B cell (primary cell): ENCODE results near the gene REPS2. TPM values are rescaled to one million over a fixed set of nuclear protein-coding genes. Genes with fewer than 3 reads are reported as not detected.

Experiments used
- ATAC-seq: fragments of 200-7000 bp; cut with Tn5 transposase; one replicate; pipeline ENCODE4 v1.10.0; 2021; ENCODE audit warnings: low read depth, mild to moderate bottlenecking, moderate number of reproducible peaks, moderate library complexity
- CTCF ChIA-PET: fragments of 350-600 bp; sonication (Branson Sonifier 250); formaldehyde crosslinking; loops from one replicate; lab custom pipeline; 2021; ENCODE audit warnings: antibody characterized with exemption, inconsistent platforms; lab: Charles Lee
- POLR2A ChIA-PET: fragments of 350-600 bp; sonication (Branson Sonifier 250); formaldehyde crosslinking; loops from one replicate; lab custom pipeline; 2021; ENCODE audit warnings: antibody characterized with exemption; lab: Charles Lee
- DNase-seq: peaks from one replicate; pipeline ENCODE4 v3.0.0; 2013
- H2AFZ ChIP-seq: 2 replicates; pipeline ENCODE4 v1.6.1; 2012; ENCODE audit warnings: mild to moderate bottlenecking, low read depth, low read length; ENCODE audit not compliant: insufficient read depth, poor library complexity, severe bottlenecking
- H3K27ac ChIP-seq, 2 donors: 1 replicate in 1 of 2; 2 replicates in 1 of 2; pipeline ENCODE4 v1.5.1; 2012 to 2013; ENCODE audit warnings: low read length in 2 of 2, mild to moderate bottlenecking in 2 of 2, moderate library complexity in 1 of 2
- H3K27me3 ChIP-seq, 4 experiments: fragments of 200-600 bp in 1 of 4; sonication (generic) in 1 of 4; replicated peaks in 1 of 4; 1 replicate in 2 of 4; 2 replicates in 2 of 4; pipeline versions ENCODE4 v1.6.1 to v1.7.0; 2013 to 2016; ENCODE audit warnings: low read length in 3 of 4, mild to moderate bottlenecking in 2 of 4, mixed read lengths in 1 of 4, moderate library complexity in 1 of 4; ENCODE audit not compliant: insufficient read depth in 4 of 4, control insufficient read depth in 3 of 4; ENCODE audit errors: control extremely low read depth in 1 of 4
- H3K36me3 ChIP-seq, 2 experiments: replicated peaks in 1 of 2; 1 replicate in 1 of 2; 2 replicates in 1 of 2; pipeline versions ENCODE4 v1.6.1 to v1.7.1; 2013; ENCODE audit warnings: low read length in 1 of 2; ENCODE audit not compliant: insufficient read depth in 2 of 2, control insufficient read depth in 1 of 2; ENCODE audit errors: control extremely low read depth in 1 of 2, extremely low read depth in 1 of 2
- H3K4me1 ChIP-seq, 2 donors: fragments of 200-600 bp in 1 of 2; sonication (generic) in 1 of 2; 1 replicate in 1 of 2; 2 replicates in 1 of 2; pipeline versions ENCODE4 v1.5.1 to v1.6.1; 2013 to 2017; ENCODE audit warnings: low read length in 2 of 2; ENCODE audit not compliant: control insufficient read depth in 2 of 2, insufficient read depth in 2 of 2
- H3K4me2 ChIP-seq: replicated peaks from 2 replicates; pipeline ENCODE3; 2012; ENCODE audit warnings: mild to moderate bottlenecking, low read depth, low read length; ENCODE audit not compliant: poor library complexity, severe bottlenecking
- H3K4me3 ChIP-seq, 5 experiments: fragments of 200-600 bp in 1 of 5; sonication (generic) in 1 of 5; 1 replicate in 3 of 5; 2 replicates in 2 of 5; pipeline versions ENCODE4 v1.5.1 to v1.7.0; 2011 to 2016; ENCODE audit warnings: low read length in 4 of 5, mild to moderate bottlenecking in 4 of 5, low read depth in 2 of 5, control low read depth in 1 of 5, moderate library complexity in 1 of 5; ENCODE audit not compliant: insufficient read depth in 1 of 5; ENCODE audit errors: control extremely low read depth in 1 of 5, extremely low read depth in 1 of 5
- H3K79me2 ChIP-seq: fragments of 200-600 bp; sonication (generic); one replicate; pipeline ENCODE4 v1.6.0; 2016; ENCODE audit warnings: low read length; ENCODE audit not compliant: control insufficient read depth, insufficient read depth
- H3K9ac ChIP-seq: fragments of 200-600 bp; sonication (generic); 2 replicates; pipeline ENCODE4 v1.6.1; 2017; ENCODE audit warnings: mild to moderate bottlenecking, low read length, moderate library complexity
- H3K9me3 ChIP-seq, 3 donors: one replicate each; pipeline versions ENCODE4 v1.6.1 to v1.7.1; 2013; ENCODE audit warnings: low read length in 2 of 3; ENCODE audit not compliant: control insufficient read depth in 2 of 3, insufficient read depth in 1 of 3; ENCODE audit errors: control extremely low read depth in 1 of 3
- H4K20me1 ChIP-seq: 2 replicates; pipeline ENCODE4 v1.6.0; 2012; ENCODE audit warnings: mild to moderate bottlenecking, low read length; ENCODE audit not compliant: insufficient read depth, control insufficient read depth, poor library complexity, severe bottlenecking
- H3K27ac Mint-ChIP-seq: one replicate; pipeline ENCODE4 v1.8.0; 2021; ENCODE audit warnings: mixed read lengths
- H3K27me3 Mint-ChIP-seq: one replicate; pipeline ENCODE4 v1.8.0; 2021; ENCODE audit warnings: mixed read lengths
- H3K4me1 Mint-ChIP-seq: one replicate; pipeline ENCODE4 v1.8.0; 2021; ENCODE audit warnings: mixed read lengths
- H3K4me3 Mint-ChIP-seq: one replicate; pipeline ENCODE4 v1.8.0; 2021; ENCODE audit warnings: mixed read lengths
- H3K9me3 Mint-ChIP-seq: one replicate; pipeline ENCODE4 v1.8.0; 2022; ENCODE audit warnings: mixed read lengths; ENCODE audit not compliant: insufficient read depth
- CTCF ChIP-seq: fragments of 200-600 bp; IDR thresholded peaks from one replicate; pipeline ENCODE4 v1.8.0; 2022; ENCODE audit warnings: antibody characterized with exemption, mild to moderate bottlenecking
- EZH2 ChIP-seq: IDR thresholded peaks from 2 replicates; pipeline ENCODE4 v1.6.1; 2012; ENCODE audit warnings: borderline replicate concordance, low read depth, mild to moderate bottlenecking, moderate library complexity, low read length; ENCODE audit not compliant: insufficient read depth, poor library complexity, severe bottlenecking
- WGBS: methylation state at CpG from one replicate; pipeline ENCODE4 v1.1.5; 2013; ENCODE audit warnings: missing lambda C conversion rate; ENCODE audit not compliant: insufficient coverage; 5-methylcytosine and 5-hydroxymethylcytosine counted together
- intact Hi-C: fragments of 100-400 bp; cut with micrococcal nuclease; formaldehyde crosslinking; loops from one replicate; pipeline ENCODE4 v1.10.0; 2022
- polyA plus RNA-seq: library from polyadenylated mRNA; depleted of rRNA; stranded (reverse); fragments of >200 nt; gene quantifications from 2 replicates; pipeline ENCODE4 v1.2.3, GENCODE V29; 2012
- total RNA-seq, 2 donors: library from RNA; stranded (reverse); fragments of 120-200 nt in 1 of 2; gene quantifications; 1 replicate in 1 of 2; 2 replicates in 1 of 2; pipeline versions ENCODE4 v1.2.3 to v1.2.4, GENCODE V29; 2013 to 2022

Gene REPS2
- total and polyA plus RNA-seq, 2 donors (not counting 1 experiment from before 2014, with no cell fraction given), result 1.1 to 4.9 TPM

DNA sequence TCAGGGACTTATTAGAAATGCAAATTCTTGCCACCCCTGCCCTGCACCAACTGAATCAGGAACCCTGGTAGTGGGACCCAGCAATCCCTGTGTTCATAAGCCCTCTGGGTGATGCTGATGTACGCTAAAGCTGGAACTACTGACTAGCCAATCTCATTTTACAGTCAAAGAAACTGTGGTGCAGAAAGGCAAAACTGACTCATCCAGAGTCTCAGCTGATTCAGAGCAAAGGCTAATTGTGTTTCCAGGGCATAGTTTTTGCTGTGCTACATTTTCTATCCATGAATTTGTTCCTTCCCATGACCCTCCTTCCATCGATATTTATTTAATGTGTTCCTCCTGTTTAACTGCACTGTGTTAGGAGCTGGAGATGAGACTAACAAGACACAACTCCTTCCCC lies 207.5 kb downstream of the REPS2 start:
- no peaks in the 10 kb centered on the region for H3K27me3 Mint-ChIP-seq
- Histone ChIP-seq H3K36me3 (no peaks in the 10 kb centered on the region), H3K27ac (no peak overlapping the region), H3K4me1 (no peaks in the 10 kb centered on the region), H3K4me3 (no peak overlapping the region), H3K27me3 (no peaks in the 10 kb centered on the region), H3K4me2 (no peak overlapping the region), H2AFZ (no peak overlapping the region), H3K9me3 (no peaks in the 10 kb centered on the region), H3K79me2 (no peaks in the 10 kb centered on the region), H3K9ac (no peak overlapping the region), H4K20me1 (no peaks in the 10 kb centered on the region)
- H3K27ac Mint-ChIP-seq, result no peak overlapping the region
- H3K9me3 Mint-ChIP-seq, result no peaks in the 10 kb centered on the region
- H3K4me3 Mint-ChIP-seq, result no peak overlapping the region
- TF ChIP-seq CTCF (no peak), EZH2 (no peak)
- no peaks in the 10 kb centered on the region for H3K4me1 Mint-ChIP-seq
- ChIA-PET POLR2A (no interaction called here), CTCF (no interaction called here)
- DNase-seq, result no peak
- ATAC-seq, result no peak
- no CpG with 5 or more reads among the region's 2 CpGs for WGBS
- intact Hi-C loops, result no loop called here

GRCh38 chrX:17160975-17161374 lies 214.5 kb downstream of the REPS2 start:
- H3K9ac ChIP-seq, result no peak overlapping the region
- H3K4me1 Mint-ChIP-seq, result no peaks in the 10 kb centered on the region
- no peak overlapping the region for H3K4me2 ChIP-seq
- WGBS, result no CpG with 5 or more reads among the region's 1 CpG
- intact Hi-C loops, result no loop called here
- H3K27me3 Mint-ChIP-seq, result no peaks in the 10 kb centered on the region
- H3K36me3 ChIP-seq, result no peaks in the 10 kb centered on the region
- H3K79me2 ChIP-seq, result no peaks in the 10 kb centered on the region
- POLR2A ChIA-PET, result no interaction called here
- CTCF ChIA-PET, result no interaction called here
- peaks cover 15% of the 10 kb centered on the region for H3K9me3 Mint-ChIP-seq
- peaks cover 0 to 7% (median 0%) of the 10 kb centered on the region in 3 donors for H3K9me3 ChIP-seq
- H3K27ac Mint-ChIP-seq, result no peak overlapping the region
- no peak overlapping the region for H2AFZ ChIP-seq
- H3K27me3 ChIP-seq, result no peaks in the 10 kb centered on the region
- no peak overlapping the region for H3K4me3 ChIP-seq
- no peak overlapping the region for H3K4me3 Mint-ChIP-seq
- no peak for TF ChIP-seq CTCF
- TF ChIP-seq EZH2, result no peak
- no peak overlapping the region for H3K27ac ChIP-seq
- DNase-seq (no peak), ATAC-seq (no peak)
- no peaks in the 10 kb centered on the region for H4K20me1 ChIP-seq
- no peaks in the 10 kb centered on the region for H3K4me1 ChIP-seq
